IMR-90 (cell line): Measurements from ENCODE around the gene STK10.

Experiments used
- BHLHE40 ChIP-seq: fragments of 150-350 bp; IDR thresholded peaks from 2 replicates; pipeline ENCODE4 v1.6.1; 2016; ENCODE audit warnings: mild to moderate bottlenecking, low read depth, low read length
- CEBPB ChIP-seq: IDR thresholded peaks from 2 replicates; pipeline ENCODE4 v1.6.1; 2012; ENCODE audit warnings: low read depth, low read length, improper control_type of control experiment
- CTCF ChIP-seq: conservative IDR thresholded peaks from 2 replicates; pipeline ENCODE4 v1.5.1; 2012; ENCODE audit warnings: mild to moderate bottlenecking, low read depth, low read length, improper control_type of control experiment
- MAFK ChIP-seq: IDR thresholded peaks from 2 replicates; pipeline ENCODE4 v1.6.1; 2012; ENCODE audit warnings: low read depth, low read length, improper control_type of control experiment
- MAZ ChIP-seq: IDR thresholded peaks from 2 replicates; pipeline ENCODE4 v1.6.1; 2012; ENCODE audit warnings: low read depth, mild to moderate bottlenecking, low read length, improper control_type of control experiment, moderate library complexity, borderline replicate concordance
- MXI1 ChIP-seq: IDR thresholded peaks from 2 replicates; pipeline ENCODE4 v1.6.1; 2012; ENCODE audit warnings: low read depth, mild to moderate bottlenecking, low read length, moderate library complexity, borderline replicate concordance
- NFE2L2 ChIP-seq: fragments of 150-350 bp; IDR thresholded peaks from 2 replicates; pipeline ENCODE4 v1.6.1; 2016; ENCODE audit warnings: low read depth, mild to moderate bottlenecking, low read length
- POLR2A ChIP-seq: IDR thresholded peaks from 2 replicates; pipeline ENCODE4 v1.6.1; 2012; ENCODE audit warnings: mild to moderate bottlenecking, low read depth, low read length
- RAD21 ChIP-seq: IDR thresholded peaks from 2 replicates; pipeline ENCODE4 v1.6.1; 2012; ENCODE audit warnings: low read length, improper control_type of control experiment
- RCOR1 ChIP-seq: IDR thresholded peaks from 2 replicates; pipeline ENCODE4 v1.6.1; 2012; ENCODE audit warnings: mild to moderate bottlenecking, low read length, improper control_type of control experiment; ENCODE audit not compliant: insufficient replicate concordance
- SMC3 ChIP-seq: fragments of 150-350 bp; IDR thresholded peaks from 2 replicates; pipeline ENCODE4 v1.6.1; 2016; ENCODE audit warnings: low read depth, mild to moderate bottlenecking, antibody characterized with exemption, low read length, moderate library complexity
- TF ChIP-seq, protein P1 (sequence below): fragments of 150-350 bp; IDR thresholded peaks from 2 replicates; pipeline ENCODE4 v1.6.1; 2017; ENCODE audit warnings: mild to moderate bottlenecking, antibody characterized with exemption, low read length, low read depth
- TF ChIP-seq, protein P2 (sequence below): fragments of 150-350 bp; IDR thresholded peaks from 2 replicates; pipeline ENCODE4 v1.6.1; 2016; ENCODE audit warnings: low read depth, mild to moderate bottlenecking, low read length, moderate library complexity, borderline replicate concordance

DNA sequence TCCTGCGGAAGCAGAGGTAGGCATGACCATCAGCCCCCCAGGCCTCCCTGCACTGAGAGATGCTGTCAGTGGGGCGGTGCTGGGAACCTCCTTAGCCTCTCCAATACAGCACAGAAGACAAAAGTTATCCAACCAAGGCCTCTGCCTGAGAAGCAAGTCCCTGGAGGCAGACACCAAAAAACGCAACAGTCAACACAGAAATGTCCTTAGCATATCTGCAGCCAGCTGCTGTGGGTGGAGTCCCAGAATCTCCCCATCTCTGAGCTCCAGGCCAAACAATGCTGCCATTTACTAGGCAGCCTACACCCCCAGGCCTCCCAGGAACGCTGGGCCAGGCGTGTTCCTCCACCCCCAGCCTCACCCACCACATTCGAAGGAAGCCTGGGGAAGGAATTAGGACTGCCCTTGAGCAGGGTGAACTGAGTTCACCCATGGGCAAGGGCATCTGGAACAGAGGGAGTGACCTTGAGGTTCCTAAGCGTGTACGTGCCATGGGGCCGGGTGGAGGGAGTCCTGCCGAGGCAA, 43.7 kb downstream of the STK10 start:
- TF ChIP-seq CTCF, result no peak
- TF ChIP-seq RCOR1, result no peak
- TF ChIP-seq POLR2A, result no peak
- TF ChIP-seq, protein P1, sequence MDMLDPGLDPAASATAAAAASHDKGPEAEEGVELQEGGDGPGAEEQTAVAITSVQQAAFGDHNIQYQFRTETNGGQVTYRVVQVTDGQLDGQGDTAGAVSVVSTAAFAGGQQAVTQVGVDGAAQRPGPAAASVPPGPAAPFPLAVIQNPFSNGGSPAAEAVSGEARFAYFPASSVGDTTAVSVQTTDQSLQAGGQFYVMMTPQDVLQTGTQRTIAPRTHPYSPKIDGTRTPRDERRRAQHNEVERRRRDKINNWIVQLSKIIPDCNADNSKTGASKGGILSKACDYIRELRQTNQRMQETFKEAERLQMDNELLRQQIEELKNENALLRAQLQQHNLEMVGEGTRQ, result no peak
- TF ChIP-seq RAD21, result no peak
- TF ChIP-seq SMC3, result no peak
- TF ChIP-seq, protein P2, sequence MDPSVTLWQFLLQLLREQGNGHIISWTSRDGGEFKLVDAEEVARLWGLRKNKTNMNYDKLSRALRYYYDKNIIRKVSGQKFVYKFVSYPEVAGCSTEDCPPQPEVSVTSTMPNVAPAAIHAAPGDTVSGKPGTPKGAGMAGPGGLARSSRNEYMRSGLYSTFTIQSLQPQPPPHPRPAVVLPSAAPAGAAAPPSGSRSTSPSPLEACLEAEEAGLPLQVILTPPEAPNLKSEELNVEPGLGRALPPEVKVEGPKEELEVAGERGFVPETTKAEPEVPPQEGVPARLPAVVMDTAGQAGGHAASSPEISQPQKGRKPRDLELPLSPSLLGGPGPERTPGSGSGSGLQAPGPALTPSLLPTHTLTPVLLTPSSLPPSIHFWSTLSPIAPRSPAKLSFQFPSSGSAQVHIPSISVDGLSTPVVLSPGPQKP, result no peak
- no peak for TF ChIP-seq MAZ
- TF ChIP-seq CEBPB, result no peak
- no peak for TF ChIP-seq MXI1
- no peak for TF ChIP-seq BHLHE40
- no peak for TF ChIP-seq MAFK
- no peak for TF ChIP-seq NFE2L2
